ENCODE results near the gene MYO16.

The MYO16 gene

GRCh38 chr13:108629181-108629752 lies at the start of gene MYO16:
Gene MYO16, plus strand, starts transcription at chr13:108629611. Its CDS starts 234 bp downstream, at chr13:108629845.
- DNase-seq, result no peak

GRCh38 chr13:108586826-108587225 lies 42.6 kb upstream of the MYO16 start:
- no peak for DNase-seq

DNA sequence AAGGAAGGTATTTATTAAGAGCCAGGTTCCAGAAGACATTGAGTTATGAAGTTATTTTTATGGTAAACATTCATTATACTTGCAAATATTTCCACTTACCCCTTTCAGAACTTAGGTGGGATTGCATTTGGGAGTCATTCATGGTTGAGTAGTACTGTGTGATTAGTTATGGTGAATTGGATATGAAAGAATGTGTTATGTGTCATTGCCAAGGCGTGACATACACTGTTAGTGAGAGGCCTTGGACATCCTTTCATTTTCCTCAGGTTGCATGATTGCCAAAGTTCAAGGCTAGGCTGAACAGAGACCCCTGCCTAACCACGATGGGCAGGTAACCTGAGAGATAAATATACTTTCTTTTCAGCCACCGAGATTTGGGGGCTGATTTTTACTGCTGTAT lies 40.9 kb upstream of the MYO16 start:
- DNase-seq, result no peak

DNA sequence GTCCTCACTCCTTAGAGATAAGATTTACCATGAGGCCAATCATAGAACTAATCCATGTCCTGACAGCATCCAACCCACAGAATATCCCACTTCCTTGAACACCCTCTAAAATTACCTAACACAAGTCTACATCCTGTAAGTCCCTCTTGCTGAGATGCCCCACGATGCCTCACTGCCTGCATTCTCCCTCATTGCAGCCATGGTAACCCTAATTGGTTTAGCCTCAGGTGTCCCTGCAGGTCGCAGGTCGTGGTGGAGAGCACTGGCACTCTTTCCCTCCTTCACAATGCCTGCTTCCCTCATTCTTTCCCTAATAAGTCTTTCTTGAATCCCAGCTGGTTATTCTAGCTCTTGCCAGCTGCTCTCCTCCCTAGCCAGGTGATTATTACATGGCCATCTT lies 35.3 kb upstream of the MYO16 start:
- no peak for DNase-seq

DNA sequence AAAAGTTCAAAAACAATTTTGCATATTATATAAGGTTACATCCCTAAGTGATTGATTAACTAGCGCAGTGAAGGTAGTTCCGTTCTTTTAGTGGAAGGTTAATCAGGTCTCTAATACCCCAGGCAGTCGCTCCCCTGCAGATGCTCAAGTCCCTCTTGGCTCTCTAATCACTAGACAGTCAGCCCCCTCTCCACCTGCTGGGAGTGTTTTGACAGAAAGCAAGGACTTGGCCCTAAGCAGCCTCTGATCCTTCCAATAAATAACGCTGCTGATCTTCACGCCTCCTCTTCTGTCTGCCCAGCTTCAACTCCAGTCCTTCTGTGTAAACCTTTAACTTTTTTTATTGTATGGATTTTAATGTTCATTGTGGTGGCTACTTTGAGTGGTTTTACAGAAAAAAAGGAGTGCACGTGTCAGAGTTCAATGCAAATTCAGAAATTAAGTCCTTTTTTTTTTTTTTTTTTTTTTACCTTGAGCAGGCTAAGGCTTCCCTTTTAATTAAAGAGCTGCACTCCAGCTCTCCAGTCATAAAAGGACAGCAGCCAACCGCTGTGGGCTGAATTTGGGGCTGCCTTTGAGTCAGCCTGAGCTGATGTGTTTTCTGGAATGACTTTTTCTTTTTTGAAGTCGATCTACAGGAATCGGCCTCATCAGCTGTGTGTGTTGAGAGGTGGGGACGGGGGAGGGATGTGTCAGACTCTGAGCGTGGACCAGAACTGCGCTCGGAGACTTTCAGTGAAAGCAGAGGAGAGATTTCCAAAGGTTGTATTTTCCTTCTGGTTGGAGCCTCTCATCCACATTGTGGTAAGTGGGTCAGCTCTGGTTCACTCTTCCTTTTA lies 33.8 kb upstream of the MYO16 start:
- no peak for DNase-seq

DNA sequence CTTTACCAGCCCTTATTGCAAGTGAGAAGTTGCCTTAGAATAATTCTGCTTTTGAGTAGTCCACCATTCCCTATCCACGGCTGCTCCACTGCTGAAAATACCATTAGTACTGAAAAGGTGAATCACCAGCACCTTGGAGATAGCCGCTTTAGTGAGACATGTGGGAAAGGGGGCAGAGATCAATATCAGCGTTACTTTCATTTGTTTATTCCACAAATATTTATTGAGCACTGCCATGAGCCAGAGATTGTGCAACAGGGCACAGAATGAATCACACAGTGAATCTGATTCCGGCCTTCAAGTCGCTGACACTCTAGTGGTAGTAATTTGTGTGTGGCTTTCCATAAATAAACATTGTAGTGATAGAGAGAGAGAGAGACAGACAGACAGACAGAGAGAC lies 31.5 kb upstream of the MYO16 start:
- no peak for DNase-seq

- DNase-seq, result no peak
Observed at GRCh38 chr13:108606424-108606823, 23.0 kb upstream of the MYO16 start.

- no peak for DNase-seq
Observed at GRCh38 chr13:108609353-108609752, 20.1 kb upstream of the MYO16 start.

GRCh38 chr13:108610507-108610906 lies 18.9 kb upstream of the MYO16 start:
- no peak for DNase-seq

GRCh38 chr13:108615241-108615640 lies 14.2 kb upstream of the MYO16 start:
- no peak for DNase-seq

DNA sequence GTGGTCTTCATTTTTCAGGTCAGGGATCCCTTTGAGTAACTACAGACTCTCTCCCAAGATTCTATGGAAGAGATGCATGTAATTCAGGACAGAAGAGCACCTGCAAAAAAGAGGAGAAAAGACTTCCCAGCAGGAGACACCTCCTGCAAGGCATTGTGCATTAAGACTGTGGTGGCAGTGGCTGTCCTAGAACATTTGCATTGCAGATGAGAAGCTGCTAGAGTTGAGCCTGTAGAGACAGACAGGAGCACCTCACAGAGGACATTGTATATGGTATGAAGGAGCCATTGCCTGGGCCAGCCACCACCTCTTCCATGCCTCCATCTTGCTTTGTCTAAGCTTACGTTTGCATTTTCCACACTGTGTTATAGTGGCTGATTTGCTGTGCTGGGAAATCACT lies 11.2 kb upstream of the MYO16 start:
- DNase-seq, result no peak

DNA sequence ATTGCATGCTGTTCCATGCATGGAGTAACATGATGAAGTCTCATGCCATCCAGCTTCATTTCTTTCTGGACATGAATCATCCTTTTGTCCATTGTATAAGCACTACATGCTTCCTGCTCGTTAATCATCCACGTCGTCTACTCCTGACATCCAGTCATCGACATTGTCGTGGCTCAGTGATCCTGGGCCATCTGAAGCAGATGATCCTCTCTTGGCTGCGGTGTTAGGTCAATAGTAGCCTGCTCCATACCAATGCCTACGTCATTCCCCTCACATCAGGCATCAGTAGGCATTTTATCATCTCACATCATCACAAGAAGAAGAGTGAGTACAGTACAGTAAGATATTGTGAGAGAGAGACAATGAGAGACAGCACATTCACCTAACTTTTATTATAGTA lies 7.9 kb upstream of the MYO16 start:
- DNase-seq, result no peak

GRCh38 chr13:108624108-108624507 lies 5.3 kb upstream of the MYO16 start:
- no peak for DNase-seq

DNA sequence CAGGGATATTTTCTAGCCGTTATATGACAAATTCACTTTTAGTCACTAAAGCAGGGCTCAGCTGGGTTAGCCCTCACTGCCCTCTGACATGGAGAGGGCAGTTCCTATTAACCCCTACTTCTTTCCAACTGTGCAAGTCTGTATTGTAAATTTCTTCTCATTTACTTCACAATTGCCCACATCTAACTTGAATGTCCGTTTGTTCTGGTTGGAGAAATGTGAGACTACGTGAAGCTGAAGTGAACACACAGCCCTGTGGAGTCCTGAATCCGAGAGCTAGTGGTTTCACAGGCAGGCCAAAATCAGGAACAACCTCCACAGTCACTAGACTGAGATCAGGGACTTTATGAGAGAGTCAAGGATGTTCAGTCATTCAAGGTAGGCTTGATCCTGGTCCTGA lies 4.4 kb upstream of the MYO16 start:
- no peak for DNase-seq

DNA sequence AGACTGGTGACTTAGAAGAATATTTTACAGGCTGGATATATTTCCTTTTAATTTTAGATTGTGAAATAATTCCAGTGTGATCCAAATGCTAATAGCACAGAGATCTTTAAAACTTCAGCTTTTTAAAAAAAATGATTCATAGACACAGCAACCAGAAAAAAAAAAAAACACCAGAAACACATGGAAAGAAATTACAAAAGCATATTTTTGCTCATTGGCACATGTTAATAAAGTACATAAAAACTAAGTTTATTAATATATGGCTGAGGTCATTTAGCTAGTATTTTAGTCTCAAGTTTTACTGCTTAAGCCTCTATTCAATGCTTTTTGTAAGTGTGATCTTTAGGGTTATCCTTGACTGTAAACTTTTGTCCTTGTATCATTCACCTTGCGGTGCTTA lies 577 bp downstream of the MYO16 start:
- no peak for DNase-seq

DNA sequence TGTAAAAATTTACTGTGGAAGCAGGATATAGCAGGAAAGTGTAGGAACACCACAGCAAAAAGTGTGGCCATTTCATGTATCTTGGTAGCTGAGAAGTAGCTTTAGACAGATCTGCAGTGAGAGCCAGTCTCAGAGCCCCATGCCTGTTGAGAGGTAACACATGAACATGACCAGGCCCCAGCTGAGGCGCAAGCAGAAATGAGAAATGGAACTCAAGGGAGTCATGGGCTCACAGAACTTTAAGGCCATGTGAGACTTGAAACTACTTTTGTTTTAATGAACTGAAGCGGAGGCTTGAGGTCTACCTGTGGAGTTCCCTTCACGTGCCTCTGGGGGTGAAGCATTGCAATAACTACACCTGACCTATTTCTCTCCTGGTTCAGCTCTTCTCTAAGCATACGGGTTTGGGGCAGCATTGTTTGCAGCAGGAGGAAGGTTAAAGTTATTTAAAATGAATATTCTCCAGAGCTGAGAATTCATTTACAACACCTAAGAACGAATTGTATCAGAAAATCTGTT lies 3.3 kb downstream of the MYO16 start:
- DNase-seq, result no peak

DNA sequence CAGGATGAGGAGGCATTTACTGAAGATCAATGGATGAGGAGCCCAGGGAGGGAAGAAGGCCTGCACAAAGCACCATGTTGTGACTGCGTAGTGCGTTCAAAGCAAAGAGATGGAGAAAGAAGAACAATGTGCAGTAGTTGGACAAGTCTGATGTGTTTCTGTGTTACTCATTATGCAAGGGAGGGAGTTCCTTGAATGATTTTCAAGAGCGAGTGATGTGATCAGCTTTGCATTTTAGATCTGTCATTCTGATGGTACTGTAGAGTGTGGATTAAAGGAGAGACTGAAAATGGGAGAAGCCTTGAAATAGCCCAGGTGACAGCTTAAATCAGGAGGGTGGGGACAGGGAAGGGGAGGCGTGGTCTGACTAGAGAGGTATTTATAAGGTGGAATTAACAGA lies 9.5 kb downstream of the MYO16 start:
- DNase-seq, result no peak

- no peak for DNase-seq
Observed at GRCh38 chr13:108643646-108644353, 14.4 kb downstream of the MYO16 start.

DNA sequence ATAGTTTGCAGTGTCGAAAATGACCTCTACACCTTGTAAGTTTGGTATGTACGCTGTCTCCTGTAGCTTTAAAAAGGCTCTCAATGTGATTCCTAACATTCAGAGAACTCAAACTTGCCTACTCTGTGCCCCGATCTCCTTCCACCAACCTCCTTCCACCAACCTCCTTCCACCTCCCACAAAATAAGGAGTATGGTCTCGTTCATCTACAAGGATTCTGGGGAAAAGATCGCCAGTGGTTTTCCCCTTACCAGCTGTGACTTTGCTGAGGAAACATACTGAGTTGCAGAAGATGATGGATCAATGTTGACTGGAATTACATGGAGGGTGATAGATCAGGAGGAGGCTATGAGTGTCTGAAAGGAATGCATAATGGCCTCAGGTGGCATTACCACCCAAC lies 16.0 kb downstream of the MYO16 start:
- DNase-seq, result no peak

- no peak for DNase-seq
Observed at GRCh38 chr13:108650271-108650670, 20.9 kb downstream of the MYO16 start.

DNA sequence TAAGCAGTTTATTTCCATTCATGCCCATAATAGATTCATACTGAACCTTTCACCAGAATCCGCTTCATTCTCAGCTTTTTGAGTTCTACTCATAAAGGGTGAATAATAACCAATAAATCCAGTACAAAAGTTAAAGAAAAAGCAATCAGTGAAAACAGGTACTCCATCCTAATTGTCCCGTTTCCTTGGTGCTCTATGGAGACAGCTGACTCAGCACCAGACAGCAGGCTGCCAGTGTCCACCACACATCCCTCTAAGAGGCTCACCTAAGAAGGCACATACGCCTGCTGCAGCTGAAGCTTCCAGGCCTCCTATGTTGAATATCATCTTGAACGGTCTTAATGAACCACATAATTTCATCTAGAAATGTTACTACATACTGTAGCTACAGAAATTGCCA lies 27.3 kb downstream of the MYO16 start:
- DNase-seq, result no peak

DNA sequence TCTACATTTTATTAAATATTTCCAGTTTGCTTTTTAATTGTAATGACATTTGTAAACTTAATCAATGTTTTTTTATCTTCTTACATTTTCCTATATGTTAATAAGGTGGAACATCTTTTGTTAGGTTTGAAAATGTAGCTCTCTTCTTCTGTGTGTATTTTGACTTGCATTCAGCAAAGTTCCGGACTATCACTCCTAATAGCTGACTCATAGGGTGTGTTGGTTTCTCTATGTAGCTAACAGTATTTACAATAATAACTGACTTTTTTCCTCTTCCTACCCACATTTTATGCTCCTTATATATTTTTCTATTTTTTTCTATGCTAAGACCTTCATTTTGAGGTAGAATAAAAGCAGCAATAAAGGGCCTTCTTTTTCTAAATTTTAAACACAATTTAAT lies 28.1 kb downstream of the MYO16 start:
- DNase-seq, result no peak

GRCh38 chr13:108662528-108662927 lies 33.1 kb downstream of the MYO16 start:
- DNase-seq, result no peak

GRCh38 chr13:108663710-108664109 lies 34.3 kb downstream of the MYO16 start:
- no peak for DNase-seq

Data from NCI-H2029 treated with DMSO at 0.1 percent for 48 hours (cell line).